ENCODE data around the gene OR2T34. TPM values are rescaled to one million over a fixed set of nuclear protein-coding genes. Genes with fewer than 3 reads are reported as not detected.
A peak's percentile ranks its signal among the peaks of the same experiment; 100 is the strongest.
"Not testable (repeated sequence)": the region's sequence is repeated elsewhere in the genome, so short reads cannot be mapped to it uniquely, and the experiment has no call there.

OR2T34 gene
- total RNA-seq: not detected
- polyA plus RNA-seq: not detected

DNA sequence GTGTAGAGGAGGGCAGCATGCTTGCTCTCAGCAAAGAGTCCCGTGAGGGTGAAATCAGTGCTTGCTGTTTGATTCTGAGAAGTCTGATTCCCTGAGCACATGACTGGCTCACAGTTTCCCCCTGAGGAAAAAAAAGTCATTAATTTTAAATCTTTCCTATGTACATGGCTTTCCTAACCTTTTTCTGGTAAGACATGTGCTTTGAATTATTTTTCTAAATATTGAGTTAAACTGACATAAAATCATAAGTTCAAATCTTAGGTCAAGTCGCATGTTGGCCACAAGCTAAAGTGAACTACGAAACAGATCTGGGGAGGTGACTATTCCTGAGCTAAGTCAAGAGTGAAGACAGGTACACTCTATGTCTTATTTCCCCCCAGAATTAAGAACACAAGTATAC is at the start of gene OR2T34:
OR2T34 (minus strand) TSS at position 101 of the 400 bp plus-strand sequence; CDS start at position 101, 0 bp downstream.
- not testable (repeated sequence) for DNase-seq (ENCODE audit: low spot score); H3K9me3 ChIP-seq (ENCODE audit: control insufficient read depth in 4 of 4, low read length in 3 of 4); H3K9ac ChIP-seq (ENCODE audit: low read depth in 1 of 2, low read length in 2 of 2); H3K4me1 ChIP-seq (ENCODE audit: control insufficient read depth in 4 of 4, insufficient read depth in 4 of 4, low read length in 3 of 4); H3K4me3 ChIP-seq (ENCODE audit: low read depth in 1 of 3, low read length in 3 of 3); H3K27ac ChIP-seq (ENCODE audit: low read depth in 1 of 2, low read length in 2 of 2); H3K27me3 ChIP-seq (ENCODE audit: control insufficient read depth in 4 of 4, insufficient read depth in 4 of 4, low read length in 3 of 4); H3K36me3 ChIP-seq (ENCODE audit: control insufficient read depth in 4 of 4, insufficient read depth in 3 of 4, low read depth in 1 of 4, low read length in 3 of 4)
- WGBS: 83% methylated on average over 3 of the region's 3 CpGs

- H3K9me3 ChIP-seq (ENCODE audit: control insufficient read depth in 4 of 4, low read length in 3 of 4): no peaks in the 10 kb centered on the region
- no peak overlapping the region for H3K27ac ChIP-seq (ENCODE audit: low read depth in 1 of 2, low read length in 2 of 2)
Observed at GRCh38 chr1:248622570-248623001, 48.0 kb upstream of the OR2T34 start.

GRCh38 chr1:248621770-248622169 is 47.2 kb upstream of the OR2T34 start:
- Histone ChIP-seq H3K4me1 (ENCODE audit: control insufficient read depth in 4 of 4, insufficient read depth in 4 of 4, low read length in 3 of 4) (no peaks in the 10 kb centered on the region), H3K36me3 (ENCODE audit: control insufficient read depth in 4 of 4, insufficient read depth in 3 of 4, low read depth in 1 of 4, low read length in 3 of 4) (no peaks in the 10 kb centered on the region), H3K27ac (ENCODE audit: low read depth in 1 of 2, low read length in 2 of 2) (no peak overlapping the region), H3K27me3 (ENCODE audit: control insufficient read depth in 4 of 4, insufficient read depth in 4 of 4, low read length in 3 of 4) (no peaks in the 10 kb centered on the region), H3K9ac (ENCODE audit: low read depth in 1 of 2, low read length in 2 of 2) (no peak overlapping the region), H3K9me3 (ENCODE audit: control insufficient read depth in 4 of 4, low read length in 3 of 4) (no peaks in the 10 kb centered on the region), H3K4me3 (ENCODE audit: low read depth in 1 of 3, low read length in 3 of 3) (no peak overlapping the region)
- WGBS: 70% methylated on average over 7 of the region's 7 CpGs
- no peak for TF ChIP-seq EGR1 (IDR thresholded peaks at IDR 0.05; ENCODE audit: low read depth in 2 of 2)
- TF ChIP-seq, protein P1, sequence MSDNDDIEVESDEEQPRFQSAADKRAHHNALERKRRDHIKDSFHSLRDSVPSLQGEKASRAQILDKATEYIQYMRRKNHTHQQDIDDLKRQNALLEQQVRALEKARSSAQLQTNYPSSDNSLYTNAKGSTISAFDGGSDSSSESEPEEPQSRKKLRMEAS (IDR thresholded peaks at IDR 0.05): no peak
- no peak for TF ChIP-seq TAF1 (conservative IDR thresholded peaks at IDR 0.05)
- TF ChIP-seq JUND (IDR thresholded peaks at IDR 0.05): no peak
- TF ChIP-seq NR2F2 (IDR thresholded peaks at IDR 0.05): no peak
- TF ChIP-seq CTCF (IDR thresholded peaks at IDR 0.05; ENCODE audit: low read depth, low read length, missing input control): no peak
- no peak for TF ChIP-seq YY1 (IDR thresholded peaks at IDR 0.05)
- no peak for TF ChIP-seq FOXA1 (IDR thresholded peaks at IDR 0.05)
- no peak for TF ChIP-seq SP1 (IDR thresholded peaks at IDR 0.05)
- TF ChIP-seq RXRA (IDR thresholded peaks at IDR 0.05): no peak
- DNase-seq (ENCODE audit: low spot score): no peak

More at GRCh38 chr1:248622570-248623001, 48.0 kb upstream of the OR2T34 start:
- TF ChIP-seq RAD21 (IDR thresholded peaks at IDR 0.05) (peak; percentile 64 to 77), NR2F2 (IDR thresholded peaks at IDR 0.05) (no peak), HNF4G (IDR thresholded peaks at IDR 0.05) (no peak), CTCF (IDR thresholded peaks at IDR 0.05; ENCODE audit: low read depth, low read length, missing input control) (peak; percentile 52), GABPA (IDR thresholded peaks at IDR 0.05 in 1 of 2, conservative IDR thresholded peaks at IDR 0.05 in 1 of 2) (no peak), JUND (IDR thresholded peaks at IDR 0.05) (no peak)
- TF ChIP-seq, protein P2, sequence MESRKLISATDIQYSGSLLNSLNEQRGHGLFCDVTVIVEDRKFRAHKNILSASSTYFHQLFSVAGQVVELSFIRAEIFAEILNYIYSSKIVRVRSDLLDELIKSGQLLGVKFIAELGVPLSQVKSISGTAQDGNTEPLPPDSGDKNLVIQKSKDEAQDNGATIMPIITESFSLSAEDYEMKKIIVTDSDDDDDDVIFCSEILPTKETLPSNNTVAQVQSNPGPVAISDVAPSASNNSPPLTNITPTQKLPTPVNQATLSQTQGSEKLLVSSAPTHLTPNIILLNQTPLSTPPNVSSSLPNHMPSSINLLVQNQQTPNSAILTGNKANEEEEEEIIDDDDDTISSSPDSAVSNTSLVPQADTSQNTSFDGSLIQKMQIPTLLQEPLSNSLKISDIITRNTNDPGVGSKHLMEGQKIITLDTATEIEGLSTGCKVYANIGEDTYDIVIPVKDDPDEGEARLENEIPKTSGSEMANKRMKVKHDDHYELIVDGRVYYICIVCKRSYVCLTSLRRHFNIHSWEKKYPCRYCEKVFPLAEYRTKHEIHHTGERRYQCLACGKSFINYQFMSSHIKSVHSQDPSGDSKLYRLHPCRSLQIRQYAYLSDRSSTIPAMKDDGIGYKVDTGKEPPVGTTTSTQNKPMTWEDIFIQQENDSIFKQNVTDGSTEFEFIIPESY (IDR thresholded peaks at IDR 0.05): no peak
- WGBS: 68% methylated on average over 4 of the region's 4 CpGs
- Histone ChIP-seq H3K27me3 (ENCODE audit: control insufficient read depth in 4 of 4, insufficient read depth in 4 of 4, low read length in 3 of 4) (no peaks in the 10 kb centered on the region), H3K4me3 (ENCODE audit: low read depth in 1 of 3, low read length in 3 of 3) (no peak overlapping the region), H3K9ac (ENCODE audit: low read depth in 1 of 2, low read length in 2 of 2) (no peak overlapping the region), H3K36me3 (ENCODE audit: control insufficient read depth in 4 of 4, insufficient read depth in 3 of 4, low read depth in 1 of 4, low read length in 3 of 4) (no peaks in the 10 kb centered on the region), H3K4me1 (ENCODE audit: control insufficient read depth in 4 of 4, insufficient read depth in 4 of 4, low read length in 3 of 4) (no peaks in the 10 kb centered on the region)
- no peak for DNase-seq (ENCODE audit: low spot score)
